Measurements from ENCODE around the gene TNFRSF19.

DNA sequence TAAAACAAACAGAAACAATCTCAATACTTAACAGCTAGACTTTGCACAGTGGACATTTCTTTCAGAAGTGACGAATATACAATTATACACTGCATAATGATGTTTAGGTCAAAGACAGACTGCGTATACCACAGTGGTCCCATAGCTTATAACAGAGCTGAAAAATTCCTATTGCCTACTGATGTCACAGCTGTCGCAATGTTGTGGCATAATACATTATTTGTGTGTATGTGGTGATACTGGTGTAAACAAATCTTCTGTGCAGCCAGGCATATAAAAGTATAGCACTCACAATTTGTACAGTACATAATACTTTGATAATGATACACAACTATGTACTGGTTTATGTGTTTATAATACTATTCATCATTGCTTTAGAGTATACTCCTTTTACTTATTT lies 116.7 kb downstream of the TNFRSF19 start:
- TF ChIP-seq CTCF (conservative IDR thresholded peaks at IDR 0.05) (no peak), EZH2 (IDR thresholded peaks at IDR 0.05; ENCODE audit: low read depth) (no peak)

Measured in PC-9 (cell line).